Activated T-helper 1 cell treated with anti-CD3 and anti-CD28 coated beads, Interleukin-12 subunit alpha, Interleukin-12 subunit beta, Interleukin-2, Interleukin-4 antibody, amounts not matched to agents 30 ng/mL and 10 ng/mL and 1 ng/mL, durations not matched to agents 14 hours and 24 hours and 36 hours (primary cell): ENCODE measurements around the gene C4BPB. TPM values are rescaled to one million over a fixed set of nuclear protein-coding genes. Genes with fewer than 3 reads are reported as not detected.
"Not testable (repeated sequence)": the region's sequence is repeated elsewhere in the genome, so short reads cannot be mapped to it uniquely, and the experiment has no call there.

Experiments
- DNase-seq: peaks from one replicate; pipeline ENCODE4 v3.0.0; 2021; ENCODE audit warnings: low spot score
- H3K27ac Mint-ChIP-seq: one replicate; pipeline ENCODE4 v1.8.0; 2021; ENCODE audit warnings: mild to moderate bottlenecking, mixed read lengths
- H3K27me3 Mint-ChIP-seq: one replicate; pipeline ENCODE4 v1.8.0; 2022; ENCODE audit warnings: mild to moderate bottlenecking, moderate library complexity, mixed read lengths; ENCODE audit not compliant: insufficient read depth
- H3K36me3 Mint-ChIP-seq: one replicate; pipeline ENCODE4 v1.8.0; 2021; ENCODE audit warnings: low read depth, mixed read lengths
- H3K4me1 Mint-ChIP-seq: one replicate; pipeline ENCODE4 v1.8.0; 2021; ENCODE audit warnings: low read depth, mixed read lengths
- H3K4me3 Mint-ChIP-seq: one replicate; pipeline ENCODE4 v1.8.0; 2021; ENCODE audit warnings: mild to moderate bottlenecking, moderate library complexity, mixed read lengths
- H3K9me3 Mint-ChIP-seq: one replicate; pipeline ENCODE4 v1.8.0; 2021; ENCODE audit warnings: mixed read lengths
- intact Hi-C: fragments of 100-400 bp; cut with micrococcal nuclease; formaldehyde crosslinking; loops from one replicate; pipeline ENCODE4 v1.15.1; 2024
- total RNA-seq: library from RNA; stranded (reverse); gene quantifications from 2 replicates; pipeline ENCODE4 v1.2.3, GENCODE V29; 2022

Gene C4BPB
- 2.3 TPM in 2 replicates for total RNA-seq

- intact Hi-C loops = loop anchor here (1.0 kb wide), 1 partner anchor 8 kb away; no protein-coding TSS in a partner anchor
- peak within 1 kb of the TSS; percentile 84 for H3K27ac Mint-ChIP-seq
These were observed at the start of gene C4BPB for GRCh38 chr1:207088701-207089626. TSS of gene C4BPB (plus strand) at chr1:207088860. CDS start at chr1:207089532, 672 bp downstream.

GRCh38 chr1:207039380-207040180 is 49.1 kb upstream of the C4BPB start:
- Mint-ChIP-seq H3K27me3 (peaks cover 4% of the 10 kb centered on the region), H3K36me3 (peaks cover 3% of the 10 kb centered on the region), H3K27ac (no peak overlapping the region), H3K9me3 (no peaks in the 10 kb centered on the region), H3K4me1 (peaks cover 7% of the 10 kb centered on the region), H3K4me3 (no peak overlapping the region)
- intact Hi-C loops = no loop called here
- DNase-seq = no peak

More at GRCh38 chr1:207088701-207089626, at the start of gene C4BPB:
- Mint-ChIP-seq H3K4me1 (peaks cover 56% of the 10 kb centered on the region), H3K4me3 (peak within 1 kb of the TSS; percentile 76), H3K36me3 (peaks cover 2% of the 10 kb centered on the region), H3K9me3 (no peaks in the 10 kb centered on the region), H3K27me3 (peaks cover 2% of the 10 kb centered on the region)
- DNase-seq = peak; percentile 46

- intact Hi-C loops = no loop called here
- Mint-ChIP-seq H3K4me3 (no peak overlapping the region), H3K36me3 (peaks cover 6% of the 10 kb centered on the region), H3K27me3 (peaks cover 4% of the 10 kb centered on the region), H3K27ac (no peak overlapping the region), H3K9me3 (no peaks in the 10 kb centered on the region), H3K4me1 (peaks cover 7% of the 10 kb centered on the region)
- DNase-seq = no peak
These were observed 48.5 kb upstream of the C4BPB start for GRCh38 chr1:207040181-207040533.

GRCh38 chr1:207041397-207041796 is 47.3 kb upstream of the C4BPB start:
- DNase-seq, H3K9me3 Mint-ChIP-seq, H3K27me3 Mint-ChIP-seq, H3K4me3 Mint-ChIP-seq, intact Hi-C loops, H3K27ac Mint-ChIP-seq: not testable (repeated sequence)
- H3K4me1 Mint-ChIP-seq = peaks cover 15% of the 10 kb centered on the region
- H3K36me3 Mint-ChIP-seq = peaks cover 10% of the 10 kb centered on the region

GRCh38 chr1:207045453-207045852 is 43.2 kb upstream of the C4BPB start:
- no peak overlapping the region for H3K27ac Mint-ChIP-seq
- intact Hi-C loops = no loop called here
- H3K4me3 Mint-ChIP-seq = no peak overlapping the region
- no peaks in the 10 kb centered on the region for H3K9me3 Mint-ChIP-seq
- peaks cover 37% of the 10 kb centered on the region for H3K36me3 Mint-ChIP-seq
- no peaks in the 10 kb centered on the region for H3K27me3 Mint-ChIP-seq
- DNase-seq = no peak
- peaks cover 48% of the 10 kb centered on the region for H3K4me1 Mint-ChIP-seq

- peaks cover 63% of the 10 kb centered on the region for H3K4me1 Mint-ChIP-seq
- no peak overlapping the region for H3K27ac Mint-ChIP-seq
- H3K4me3 Mint-ChIP-seq = no peak overlapping the region
- no peaks in the 10 kb centered on the region for H3K27me3 Mint-ChIP-seq
- intact Hi-C loops = no loop called here
- H3K36me3 Mint-ChIP-seq = peaks cover 37% of the 10 kb centered on the region
- no peak for DNase-seq
- H3K9me3 Mint-ChIP-seq = no peaks in the 10 kb centered on the region
These were observed 41.2 kb upstream of the C4BPB start for GRCh38 chr1:207047505-207047904.

- Mint-ChIP-seq H3K4me3 (no peak overlapping the region), H3K4me1 (peaks cover 63% of the 10 kb centered on the region)
These were observed 40.6 kb upstream of the C4BPB start for GRCh38 chr1:207048041-207048440.

GRCh38 chr1:207049054-207049453 is 39.6 kb upstream of the C4BPB start:
- H3K27me3 Mint-ChIP-seq = peaks cover 3% of the 10 kb centered on the region
- intact Hi-C loops = no loop called here
- H3K4me3 Mint-ChIP-seq = peak overlapping the region; percentile 100
- peaks cover 36% of the 10 kb centered on the region for H3K36me3 Mint-ChIP-seq
- H3K27ac Mint-ChIP-seq = no peak overlapping the region
- DNase-seq = no peak
- no peaks in the 10 kb centered on the region for H3K9me3 Mint-ChIP-seq
- peaks cover 68% of the 10 kb centered on the region for H3K4me1 Mint-ChIP-seq

More at GRCh38 chr1:207048041-207048440, 40.6 kb upstream of the C4BPB start:
- no peak for DNase-seq
- H3K27me3 Mint-ChIP-seq = peaks cover under 1% of the 10 kb centered on the region
- intact Hi-C loops = no loop called here
- peaks cover 37% of the 10 kb centered on the region for H3K36me3 Mint-ChIP-seq
- no peaks in the 10 kb centered on the region for H3K9me3 Mint-ChIP-seq
- no peak overlapping the region for H3K27ac Mint-ChIP-seq

GRCh38 chr1:207049514-207049913 is 39.1 kb upstream of the C4BPB start:
- H3K9me3 Mint-ChIP-seq = no peaks in the 10 kb centered on the region
- H3K4me1 Mint-ChIP-seq = peaks cover 72% of the 10 kb centered on the region
- H3K4me3 Mint-ChIP-seq = peak overlapping the region; percentile 100
- H3K27ac Mint-ChIP-seq = no peak overlapping the region
- intact Hi-C loops = no loop called here
- H3K36me3 Mint-ChIP-seq = peaks cover 36% of the 10 kb centered on the region
- peaks cover 5% of the 10 kb centered on the region for H3K27me3 Mint-ChIP-seq
- no peak for DNase-seq

GRCh38 chr1:207049974-207050391 is 38.7 kb upstream of the C4BPB start:
- intact Hi-C loops = loop anchor here (1.0 to 10.0 kb wide), 10 partner anchors 28 to 702 kb away; partner anchors contain the start of genes CD46, CD55, DYRK3 and MAPKAPK2
- peak overlapping the region; percentile 100 for H3K4me3 Mint-ChIP-seq
- peaks cover 32% of the 10 kb centered on the region for H3K36me3 Mint-ChIP-seq
- H3K4me1 Mint-ChIP-seq = peaks cover 77% of the 10 kb centered on the region
- H3K27ac Mint-ChIP-seq = peak overlapping the region; percentile 98
- H3K9me3 Mint-ChIP-seq = no peaks in the 10 kb centered on the region
- peaks cover 5% of the 10 kb centered on the region for H3K27me3 Mint-ChIP-seq
- DNase-seq = peak; percentile 27

GRCh38 chr1:207050480-207051190 is 38.0 kb upstream of the C4BPB start:
- Mint-ChIP-seq H3K9me3 (no peaks in the 10 kb centered on the region), H3K4me1 (peaks cover 76% of the 10 kb centered on the region), H3K36me3 (peaks cover 29% of the 10 kb centered on the region), H3K27ac (peak overlapping the region; percentile 98), H3K4me3 (peak overlapping the region; percentile 100), H3K27me3 (peaks cover 5% of the 10 kb centered on the region)
- DNase-seq = peak; percentile 86
- intact Hi-C loops = loop anchor here (1.0 to 10.0 kb wide), 10 partner anchors 28 to 702 kb away; partner anchors contain the start of genes CD46, CD55, DYRK3 and MAPKAPK2
